Ectodermal cell (in vitro differentiated cells): ENCODE data around the gene DBNDD2.

Experiments used
- H3K27ac ChIP-seq: 2 replicates; pipeline ENCODE4 v1.7.0; 2013; ENCODE audit warnings: mild to moderate bottlenecking, low read depth, low read length; ENCODE audit not compliant: insufficient read depth, poor library complexity, severe bottlenecking
- H3K27me3 ChIP-seq: 2 replicates; pipeline ENCODE4 v1.7.0; 2013; ENCODE audit warnings: mild to moderate bottlenecking, low read length; ENCODE audit not compliant: insufficient read depth, control insufficient read depth, poor library complexity, severe bottlenecking
- H3K36me3 ChIP-seq: one replicate; pipeline ENCODE4 v1.7.0; 2013; ENCODE audit warnings: low read length; ENCODE audit not compliant: control insufficient read depth, insufficient read depth
- H3K4me1 ChIP-seq: one replicate; pipeline ENCODE4 v1.7.0; 2013; ENCODE audit warnings: low read length; ENCODE audit not compliant: control insufficient read depth, insufficient read depth
- H3K4me3 ChIP-seq: 2 replicates; pipeline ENCODE4 v1.7.0; 2013; ENCODE audit warnings: low read depth, low read length, control low read depth; ENCODE audit not compliant: insufficient read depth
- H3K9me3 ChIP-seq: 2 replicates; pipeline ENCODE4 v1.7.0; 2013; ENCODE audit warnings: mild to moderate bottlenecking, low read length, moderate library complexity; ENCODE audit not compliant: control insufficient read depth
- WGBS, 2 experiments: methylation state at CpG; one replicate each; pipeline ENCODE4 v1.1.7; 2013; ENCODE audit warnings: missing lambda C conversion rate in 2 of 2; 5-methylcytosine and 5-hydroxymethylcytosine counted together

Gene DBNDD2

GRCh38 chr20:45416917-45417316 is 8.8 kb downstream of the DBNDD2 start:
- peaks cover 17% of the 10 kb centered on the region for H3K36me3 ChIP-seq
- H3K4me1 ChIP-seq, result peaks cover 9% of the 10 kb centered on the region
- no peaks in the 10 kb centered on the region for H3K9me3 ChIP-seq
- WGBS, 2 experiments, result 88 to 91% methylated on average over 2 of the region's 2 CpGs
- peak overlapping the region; percentile 85 for H3K4me3 ChIP-seq
- no peak overlapping the region for H3K27ac ChIP-seq
- no peaks in the 10 kb centered on the region for H3K27me3 ChIP-seq

GRCh38 chr20:45419188-45420091 is 11.4 kb downstream of the DBNDD2 start:
- H3K27ac ChIP-seq, result no peak overlapping the region

GRCh38 chr20:45420125-45420524 is 12.0 kb downstream of the DBNDD2 start:
- H3K27ac ChIP-seq, result no peak overlapping the region
- no peak overlapping the region for H3K4me3 ChIP-seq
- H3K4me1 ChIP-seq, result peaks cover 9% of the 10 kb centered on the region
- H3K36me3 ChIP-seq, result peaks cover 26% of the 10 kb centered on the region
- no peaks in the 10 kb centered on the region for H3K27me3 ChIP-seq
- H3K9me3 ChIP-seq, result no peaks in the 10 kb centered on the region
- 94% methylated on average over 8 of the region's 8 CpGs for WGBS, 2 experiments

More at GRCh38 chr20:45419188-45420091, 11.4 kb downstream of the DBNDD2 start:
- Histone ChIP-seq H3K27me3 (no peaks in the 10 kb centered on the region), H3K36me3 (peaks cover 25% of the 10 kb centered on the region), H3K4me1 (peaks cover 9% of the 10 kb centered on the region), H3K9me3 (no peaks in the 10 kb centered on the region), H3K4me3 (no peak overlapping the region)
- WGBS, 2 experiments, result 91 to 93% methylated on average over 17 of the region's 17 CpGs

GRCh38 chr20:45423700-45424099 is 15.6 kb downstream of the DBNDD2 start:
- Histone ChIP-seq H3K4me1 (no peaks in the 10 kb centered on the region), H3K9me3 (no peaks in the 10 kb centered on the region), H3K27me3 (no peaks in the 10 kb centered on the region), H3K27ac (no peak overlapping the region), H3K36me3 (peaks cover 30% of the 10 kb centered on the region), H3K4me3 (no peak overlapping the region)
- 96 to 100% methylated on average over 2 of the region's 2 CpGs for WGBS, 2 experiments

GRCh38 chr20:45425561-45425960 is 17.5 kb downstream of the DBNDD2 start:
- peaks cover 23% of the 10 kb centered on the region for H3K36me3 ChIP-seq

GRCh38 chr20:45426320-45427016 is 18.4 kb downstream of the DBNDD2 start:
- H3K9me3 ChIP-seq, result no peaks in the 10 kb centered on the region
- peaks cover 17% of the 10 kb centered on the region for H3K36me3 ChIP-seq
- no peaks in the 10 kb centered on the region for H3K27me3 ChIP-seq
- no peak overlapping the region for H3K27ac ChIP-seq
- H3K4me3 ChIP-seq, result no peak overlapping the region
- H3K4me1 ChIP-seq, result no peaks in the 10 kb centered on the region
- WGBS, 2 experiments, result 88% methylated on average over 5 of the region's 5 CpGs

More at GRCh38 chr20:45425561-45425960, 17.5 kb downstream of the DBNDD2 start:
- Histone ChIP-seq H3K4me1 (no peaks in the 10 kb centered on the region), H3K9me3 (no peaks in the 10 kb centered on the region), H3K4me3 (no peak overlapping the region), H3K27me3 (no peaks in the 10 kb centered on the region), H3K27ac (no peak overlapping the region)
- 95 to 96% methylated on average over 17 of the region's 17 CpGs for WGBS, 2 experiments

- H3K27ac ChIP-seq, result no peak overlapping the region
- H3K36me3 ChIP-seq, result peaks cover 13% of the 10 kb centered on the region
- no peak overlapping the region for H3K4me3 ChIP-seq
- H3K9me3 ChIP-seq, result no peaks in the 10 kb centered on the region
- H3K27me3 ChIP-seq, result no peaks in the 10 kb centered on the region
- H3K4me1 ChIP-seq, result no peaks in the 10 kb centered on the region
- 91 to 92% methylated on average over 14 of the region's 14 CpGs for WGBS, 2 experiments
These were observed 19.4 kb downstream of the DBNDD2 start for GRCh38 chr20:45427236-45428149.

GRCh38 chr20:45429618-45430017 is 21.5 kb downstream of the DBNDD2 start:
- 85 to 100% methylated on average over 1 to 2 of the region's 2 CpGs for WGBS, 2 experiments
- H3K9me3 ChIP-seq, result no peaks in the 10 kb centered on the region
- peaks cover 4% of the 10 kb centered on the region for H3K36me3 ChIP-seq
- H3K27me3 ChIP-seq, result no peaks in the 10 kb centered on the region
- no peaks in the 10 kb centered on the region for H3K4me1 ChIP-seq
- no peak overlapping the region for H3K27ac ChIP-seq
- H3K4me3 ChIP-seq, result no peak overlapping the region

GRCh38 chr20:45432294-45432693 is 24.2 kb downstream of the DBNDD2 start:
- Histone ChIP-seq H3K36me3 (no peaks in the 10 kb centered on the region), H3K27ac (no peak overlapping the region), H3K4me1 (no peaks in the 10 kb centered on the region), H3K9me3 (no peaks in the 10 kb centered on the region), H3K27me3 (peaks cover 8% of the 10 kb centered on the region), H3K4me3 (no peak overlapping the region)
- WGBS, 2 experiments, result 94 to 97% methylated on average over 5 of the region's 5 CpGs
